H54 (cell line): ENCODE results near the gene FRMD4A.

ENCODE experiments used
- DNase-seq: peaks from one replicate; pipeline ENCODE4 v3.0.0; 2011; ENCODE audit warnings: low spot score, mixed read lengths; ENCODE audit not compliant: insufficient read length
- FAIRE-seq: peaks from 3 replicates; lab custom pipeline; 2011; peaks lifted over from hg19 to GRCh38; lab: Jason Lieb, UNC
- POLR2A ChIP-seq: IDR thresholded peaks from 2 replicates; pipeline ENCODE4 v1.6.1; 2011; ENCODE audit warnings: low read depth, mild to moderate bottlenecking, low read length

The FRMD4A gene

DNA sequence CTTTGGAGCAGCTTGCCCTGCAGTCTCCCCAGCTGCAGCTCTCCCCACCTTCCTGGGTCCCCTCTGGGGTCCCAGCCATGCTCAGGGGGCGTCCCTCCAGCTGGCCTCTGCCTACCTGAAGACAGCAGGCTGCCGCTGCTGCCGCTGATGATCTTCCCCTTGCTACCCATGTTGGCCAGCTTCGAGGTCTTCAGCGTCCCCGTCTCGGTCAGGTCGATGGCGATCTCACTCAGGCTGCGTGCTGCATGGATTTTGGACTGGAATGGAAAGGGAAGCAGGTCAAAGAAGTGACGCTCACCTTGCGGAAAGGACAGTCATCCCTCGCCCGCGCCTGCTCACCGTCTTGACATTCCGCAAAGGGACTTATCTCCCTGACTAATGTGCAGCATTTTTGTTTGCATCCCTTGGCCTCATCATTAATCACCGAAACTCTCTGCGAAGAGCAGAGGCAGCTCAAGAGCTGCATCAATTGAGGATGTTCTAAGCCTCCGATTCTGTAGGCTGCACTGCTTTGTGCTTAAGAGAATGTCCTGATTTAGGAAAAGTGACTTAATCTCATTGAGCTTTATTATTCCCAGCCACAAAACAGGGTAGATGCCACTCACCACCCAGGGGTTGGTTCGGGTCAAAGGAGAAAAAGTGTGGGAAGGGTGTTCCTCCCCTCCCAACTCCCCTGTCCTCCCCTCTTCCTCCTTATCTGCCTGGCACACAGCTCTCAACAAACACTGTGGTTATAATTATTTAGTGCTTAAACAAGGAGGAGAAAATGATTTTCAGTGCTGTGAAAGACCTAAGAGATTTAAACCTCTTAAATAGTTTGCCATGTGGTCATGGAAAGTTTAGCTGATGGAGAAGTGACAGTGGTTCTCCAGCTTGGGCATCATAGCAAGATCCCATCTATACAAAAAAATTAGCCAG lies 636.7 kb downstream of the FRMD4A start:
- no peak for FAIRE-seq
- DNase-seq: no peak
- no peak for TF ChIP-seq POLR2A

DNA sequence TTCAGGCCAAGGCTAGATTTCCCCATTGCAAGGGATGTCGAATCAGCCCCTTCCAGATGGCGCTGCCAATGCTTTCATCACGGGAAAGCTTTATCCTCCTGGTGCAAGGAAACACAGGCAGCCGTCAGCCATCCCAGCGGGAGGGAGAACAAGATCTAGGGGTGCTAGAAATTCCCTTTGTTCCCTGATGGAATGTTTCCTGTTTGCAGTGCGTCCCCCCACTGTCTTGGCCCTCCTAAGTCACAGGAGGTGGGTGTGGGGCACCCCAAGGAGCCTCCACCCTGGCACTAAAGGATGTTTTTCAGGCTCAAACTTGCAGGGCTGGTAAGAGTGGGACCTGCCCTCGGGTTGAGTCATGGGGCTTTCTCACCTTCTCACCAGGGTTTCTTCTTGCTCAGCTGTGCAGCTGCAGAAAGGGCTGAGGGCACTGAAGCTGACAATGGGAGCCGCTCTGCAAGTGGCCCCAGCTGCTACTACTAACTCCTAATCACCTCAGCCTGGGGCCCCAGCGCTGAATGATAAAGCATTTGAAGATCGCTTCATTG lies 640.4 kb downstream of the FRMD4A start:
- FAIRE-seq: peak; percentile 78
- TF ChIP-seq POLR2A: no peak
- peak; percentile 59 for DNase-seq

DNA sequence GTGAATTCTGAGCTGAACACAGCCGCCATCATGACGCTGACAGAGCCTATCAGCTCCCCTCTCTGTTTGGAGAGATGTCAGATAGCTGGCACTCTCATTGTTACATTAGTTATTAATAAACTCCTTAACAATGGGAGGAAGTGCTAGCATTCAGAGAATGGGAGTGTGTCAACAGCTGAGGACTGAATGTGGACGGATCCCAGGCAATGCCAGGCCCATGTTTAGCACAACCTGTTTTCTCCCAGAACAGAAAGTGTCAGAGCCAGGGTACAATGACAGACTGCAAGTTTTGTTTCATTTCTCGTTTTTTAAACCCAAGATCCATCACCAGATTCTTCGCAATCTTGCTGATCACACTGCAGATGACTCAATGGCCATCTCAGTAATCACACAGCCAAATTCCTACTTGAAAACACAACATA lies 644.4 kb downstream of the FRMD4A start:
- no peak for FAIRE-seq
- TF ChIP-seq POLR2A: no peak
- DNase-seq: no peak

DNA sequence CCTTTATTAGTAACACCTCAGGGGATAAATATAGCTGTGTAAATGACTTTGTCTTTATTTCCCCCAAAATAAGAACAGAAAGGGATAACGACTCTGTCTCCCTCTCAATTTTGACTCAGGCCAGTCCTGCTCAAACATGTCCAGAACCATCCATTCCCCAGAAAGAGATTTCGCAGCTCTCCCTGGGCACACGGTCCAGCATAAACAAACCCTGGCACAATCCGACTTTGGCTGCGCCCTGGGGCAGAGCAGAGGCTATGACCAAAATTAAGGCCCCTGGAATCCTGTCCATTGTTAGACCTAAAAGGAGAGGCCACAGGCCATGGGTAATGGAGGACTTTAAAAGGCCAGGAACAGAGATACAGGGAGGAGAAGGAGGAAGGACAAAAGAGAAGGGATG lies 644.8 kb downstream of the FRMD4A start:
- DNase-seq (no peak), FAIRE-seq (no peak)
- no peak for TF ChIP-seq POLR2A

GRCh38 chr10:13684806-13685482 lies 645.8 kb downstream of the FRMD4A start:
- DNase-seq (no peak), FAIRE-seq (no peak)
- TF ChIP-seq POLR2A: no peak

GRCh38 chr10:13684252-13684791 lies 646.4 kb downstream of the FRMD4A start:
- no peak for DNase-seq
- no peak for TF ChIP-seq POLR2A
- no peak for FAIRE-seq

DNA sequence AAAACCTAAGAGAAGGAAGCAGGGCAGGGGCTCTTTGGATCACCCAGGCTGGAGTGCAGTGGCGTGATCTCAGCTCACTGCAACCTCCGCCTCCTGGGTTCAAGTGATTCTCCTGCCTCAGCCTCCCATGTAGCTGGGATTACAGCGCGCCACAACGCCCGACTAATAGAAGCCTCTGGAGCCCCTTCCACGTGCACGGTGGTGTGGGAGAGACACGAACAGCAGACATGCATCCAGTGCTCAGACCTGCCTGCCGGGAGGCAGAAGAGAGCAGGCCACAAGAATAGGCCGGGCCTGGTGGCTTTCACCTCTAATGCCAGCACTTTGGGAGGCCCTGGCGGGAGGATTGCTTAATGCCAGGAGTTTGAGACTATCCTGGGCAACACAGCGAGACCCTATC lies 647.7 kb downstream of the FRMD4A start:
- no peak for FAIRE-seq
- TF ChIP-seq POLR2A: no peak
- no peak for DNase-seq

DNA sequence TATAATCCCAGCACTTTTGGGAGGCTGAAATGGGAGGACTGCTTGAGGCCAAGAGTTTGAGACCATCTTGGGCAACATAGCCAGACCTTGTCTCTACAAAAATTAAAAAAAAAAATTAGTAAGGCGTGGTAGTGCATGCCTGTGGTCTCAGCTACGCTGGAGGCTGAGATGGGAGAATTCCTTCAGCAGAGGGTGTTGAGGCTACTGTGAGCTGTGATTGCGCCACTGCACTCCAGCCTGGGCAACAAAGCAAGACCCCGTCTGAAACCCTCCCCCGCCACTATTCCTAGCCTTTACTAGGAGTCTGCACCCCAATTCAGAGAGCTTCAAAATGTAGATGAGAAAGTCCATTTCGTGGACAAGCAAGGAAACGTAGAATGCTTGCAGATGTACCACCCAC lies 648.8 kb downstream of the FRMD4A start:
- TF ChIP-seq POLR2A: no peak
- DNase-seq (no peak), FAIRE-seq (no peak)

DNA sequence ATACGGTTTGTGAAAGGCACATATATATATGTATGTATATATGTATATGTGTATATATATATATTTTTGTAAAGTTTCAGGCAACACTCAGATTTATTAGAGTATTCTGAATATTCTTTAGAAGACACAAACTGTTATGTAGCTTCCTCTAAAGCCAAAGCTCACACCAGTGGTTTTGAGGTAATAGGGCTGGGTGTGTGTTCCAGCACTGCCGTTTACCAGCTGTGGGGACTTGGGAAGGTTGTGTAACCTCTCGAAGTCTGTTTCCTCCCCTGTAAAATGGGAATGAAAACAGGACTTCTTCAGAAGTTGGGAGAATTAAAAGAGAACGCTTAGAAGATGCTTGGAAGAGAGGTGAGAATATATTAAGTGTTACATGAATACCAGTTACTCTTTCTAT lies 649.2 kb downstream of the FRMD4A start:
- DNase-seq: no peak
- no peak for FAIRE-seq
- TF ChIP-seq POLR2A: no peak

DNA sequence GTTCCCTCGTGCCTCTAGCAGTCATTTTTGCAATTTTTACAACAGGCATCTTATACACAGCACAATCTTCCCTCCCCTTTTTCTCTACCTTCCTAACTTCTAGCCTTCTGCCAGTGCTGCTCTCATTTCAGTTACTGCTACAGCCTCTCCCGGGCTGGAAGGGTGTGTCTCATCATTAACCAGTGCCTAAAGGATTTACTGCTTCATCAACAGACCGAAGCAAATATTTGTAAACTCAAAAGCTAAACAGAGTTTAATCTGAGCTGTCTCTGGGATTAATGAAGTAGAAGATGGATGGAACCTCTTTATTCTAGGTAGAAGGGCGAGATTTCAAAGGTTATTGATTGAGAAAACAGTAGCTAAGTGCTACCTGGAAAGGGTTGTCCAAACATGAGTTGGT lies 649.6 kb downstream of the FRMD4A start:
- FAIRE-seq (no peak), DNase-seq (no peak)
- TF ChIP-seq POLR2A: no peak

DNA sequence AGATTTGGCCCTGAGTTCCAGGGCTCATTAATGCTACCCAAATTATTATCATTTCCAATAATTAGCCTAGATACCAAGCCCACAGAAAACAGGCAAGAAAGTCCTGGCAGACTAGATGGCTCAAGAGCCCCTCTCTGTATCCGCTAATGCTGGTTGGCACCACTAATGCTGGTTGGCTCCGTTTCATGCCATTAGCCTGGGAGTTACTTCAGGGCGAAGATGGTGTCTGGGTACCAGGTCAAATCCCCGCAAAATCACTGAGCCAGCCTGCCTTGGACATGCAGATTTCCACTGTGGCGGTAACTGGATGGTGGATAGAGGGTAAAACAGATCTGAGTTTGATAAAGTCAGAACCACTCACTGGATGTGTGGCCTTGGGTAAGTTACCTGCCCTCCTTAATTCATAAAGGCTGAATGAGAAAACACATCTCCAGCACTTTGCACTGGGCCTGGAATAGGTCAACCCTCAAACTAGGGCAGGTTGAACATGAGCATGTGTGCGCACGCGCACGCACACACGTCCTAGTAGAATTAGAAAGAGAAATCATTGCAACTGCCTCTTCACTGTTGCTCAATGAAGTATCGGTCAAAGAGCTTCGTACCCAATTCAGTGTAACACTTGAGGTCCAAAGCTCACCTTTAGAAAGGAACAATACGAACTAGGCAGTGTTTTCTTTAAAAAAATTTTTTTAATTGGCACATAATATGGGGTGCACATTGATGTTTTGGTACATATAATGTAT lies 652.5 kb downstream of the FRMD4A start:
- no peak for TF ChIP-seq POLR2A
- FAIRE-seq (no peak), DNase-seq (no peak)

GRCh38 chr10:13674645-13675588 lies 655.8 kb downstream of the FRMD4A start:
- no peak for TF ChIP-seq POLR2A
- FAIRE-seq (no peak), DNase-seq (no peak)
